Germinal center (tissue), 1 donor: ENCODE results near the gene BNC2.

Experiments used
- DNase-seq: peaks from one replicate; pipeline ENCODE4 v3.0.0; 2012; ENCODE audit warnings: mixed read lengths, low spot score

The BNC2 gene

DNA sequence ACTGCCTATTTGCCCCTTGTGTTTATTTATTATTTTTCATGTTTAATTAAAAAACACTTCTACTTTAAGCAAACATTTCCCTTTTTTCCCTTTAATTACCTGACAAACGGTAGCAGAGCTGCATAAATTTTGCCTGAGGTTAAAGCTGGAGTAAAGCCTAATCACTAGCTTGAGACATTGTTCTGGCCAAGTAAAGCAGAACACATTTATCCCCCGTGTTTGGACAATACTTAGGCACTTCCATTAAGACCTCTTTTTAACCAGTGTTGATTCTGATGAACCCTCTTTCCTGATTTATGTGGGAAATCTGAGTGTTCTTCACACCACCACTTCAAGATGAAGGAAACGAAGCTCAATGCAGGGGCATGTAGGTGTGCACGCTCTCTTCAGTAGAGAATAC, 54.5 kb downstream of the BNC2 start:
- DNase-seq = no peak

DNA sequence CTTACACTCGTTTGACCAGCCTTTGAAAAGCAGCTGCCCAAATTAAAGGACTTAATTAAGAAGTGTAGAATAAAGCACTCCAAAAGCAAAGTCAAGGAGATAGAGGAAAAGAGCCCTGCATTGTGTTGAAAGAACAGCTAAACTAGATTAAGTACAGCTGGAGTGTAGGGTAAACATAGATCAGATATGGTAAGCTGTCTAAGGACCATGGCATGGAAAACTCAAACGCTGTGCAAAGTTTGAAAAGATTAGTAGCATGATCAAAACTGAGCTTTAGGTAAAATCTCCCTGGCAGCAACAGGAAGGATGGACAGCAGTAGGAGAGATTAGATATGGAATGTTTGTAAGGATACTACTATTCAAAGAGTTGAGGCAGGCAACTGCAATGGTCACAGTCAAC, 55.4 kb downstream of the BNC2 start:
- DNase-seq = no peak

- no peak for DNase-seq
These were observed 56.6 kb downstream of the BNC2 start for GRCh38 chr9:16813838-16814237.

DNA sequence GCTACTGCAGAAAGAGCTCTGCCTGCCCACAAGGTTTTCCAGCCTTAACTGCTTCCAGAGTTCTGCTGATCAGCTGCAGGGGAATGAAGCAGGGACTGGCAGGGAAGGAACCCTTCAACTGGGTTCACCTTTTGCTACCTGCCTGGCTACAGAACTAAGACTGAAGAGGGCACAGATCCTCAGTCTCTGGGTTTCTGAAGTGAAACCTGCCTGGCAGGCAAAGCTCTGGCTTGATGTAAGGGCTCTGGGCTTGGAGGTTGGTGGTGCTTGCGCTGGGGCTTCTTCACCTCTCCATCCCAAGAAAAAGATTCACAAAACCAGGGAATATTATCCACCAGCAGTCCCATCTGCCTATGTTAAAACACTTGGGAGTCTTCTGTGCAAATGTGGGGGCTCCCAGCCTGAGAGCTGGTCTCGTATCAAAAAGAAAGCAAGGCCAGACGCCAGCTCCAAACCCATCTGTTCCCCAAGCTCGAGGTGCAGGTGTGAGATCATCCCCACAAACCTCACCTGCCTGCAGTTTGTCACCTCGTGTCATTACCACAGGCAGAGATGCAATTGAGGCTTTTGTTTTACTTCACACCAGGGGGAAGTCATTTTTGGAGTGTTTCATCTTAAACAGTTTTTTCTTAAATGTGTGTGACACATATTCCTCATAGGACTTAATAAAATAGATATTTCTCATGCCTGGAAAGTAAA, 58.3 kb downstream of the BNC2 start:
- DNase-seq = no peak

DNA sequence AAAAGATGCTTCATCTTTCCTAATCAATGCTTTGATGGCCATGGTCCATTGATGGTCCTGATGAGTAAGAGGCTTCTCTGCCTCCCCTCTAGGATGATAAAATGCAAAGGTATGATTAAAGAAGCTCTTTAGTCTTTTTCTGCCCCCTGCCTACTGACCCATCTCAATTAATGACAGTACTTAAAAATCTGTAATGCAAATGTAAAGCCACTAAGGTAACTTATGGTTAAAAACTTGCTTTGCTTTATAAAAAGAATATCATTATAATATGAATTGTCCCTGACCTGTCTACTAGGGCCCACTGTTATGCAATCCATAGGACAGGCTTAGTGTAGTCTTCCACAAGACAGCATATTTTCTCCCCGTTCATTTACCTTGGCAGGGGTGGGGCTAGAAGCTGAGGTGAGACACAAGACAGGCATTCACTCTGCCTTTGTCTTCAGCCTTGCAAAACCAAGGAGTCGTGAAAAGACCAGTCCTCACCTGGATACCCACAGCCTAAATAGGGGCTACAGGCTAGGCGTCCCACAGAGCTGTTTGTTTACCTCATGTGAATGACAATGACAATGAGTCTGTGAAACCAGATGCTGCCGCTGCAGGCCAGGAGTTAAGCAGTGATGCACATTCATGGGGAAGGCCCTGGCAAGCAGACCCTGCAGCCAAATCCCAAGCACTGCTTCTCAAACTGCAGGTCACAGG, 60.4 kb downstream of the BNC2 start:
- no peak for DNase-seq

- DNase-seq = no peak
These were observed 63.8 kb downstream of the BNC2 start for GRCh38 chr9:16806674-16807073.

DNA sequence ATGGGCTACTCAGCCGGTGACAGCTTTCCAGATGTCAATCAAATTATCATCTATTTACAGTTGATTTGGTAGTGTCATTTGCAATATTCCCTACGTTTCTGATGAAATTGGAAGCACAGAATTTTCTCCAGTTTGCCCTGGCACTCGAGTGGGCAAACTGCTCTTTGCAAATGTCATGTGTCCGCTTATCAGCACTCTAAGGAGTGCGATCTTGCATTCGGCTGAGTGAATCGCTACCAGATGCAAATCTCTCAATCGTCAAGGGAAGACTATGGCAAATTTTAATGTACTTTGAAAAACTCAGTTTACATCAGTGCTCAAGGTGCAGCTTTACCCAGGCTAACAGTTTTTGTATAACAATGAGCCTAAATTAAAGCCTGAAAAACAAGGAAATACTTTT, 66.8 kb downstream of the BNC2 start:
- DNase-seq = no peak

GRCh38 chr9:16801871-16802466, 68.5 kb downstream of the BNC2 start:
- no peak for DNase-seq

- no peak for DNase-seq
These were observed 74.1 kb downstream of the BNC2 start for GRCh38 chr9:16796304-16796825.

- DNase-seq = no peak
These were observed 75.4 kb downstream of the BNC2 start for GRCh38 chr9:16794871-16795639.

- no peak for DNase-seq
These were observed 76.4 kb downstream of the BNC2 start for GRCh38 chr9:16794103-16794502.

- DNase-seq = no peak
These were observed 82.7 kb downstream of the BNC2 start for GRCh38 chr9:16787724-16788123.

DNA sequence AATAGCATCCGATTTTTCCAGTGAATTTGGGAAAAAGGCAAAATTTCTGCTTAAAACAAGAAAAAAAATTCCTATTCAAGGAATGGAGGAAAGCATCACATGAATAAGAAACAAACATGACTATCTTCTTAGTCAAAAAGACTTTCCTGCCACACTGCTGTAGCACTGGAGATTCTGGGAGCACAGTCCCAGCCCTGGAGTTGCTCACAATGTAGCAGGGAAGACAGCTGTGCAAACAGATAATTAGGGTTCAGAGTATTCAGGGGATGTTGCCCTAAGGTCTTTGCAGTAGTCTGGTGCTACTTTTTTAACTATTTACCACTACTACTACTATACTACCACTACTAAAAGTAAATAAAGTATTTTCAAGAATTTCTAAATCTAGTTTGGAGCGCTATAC, 86.5 kb downstream of the BNC2 start:
- no peak for DNase-seq

DNA sequence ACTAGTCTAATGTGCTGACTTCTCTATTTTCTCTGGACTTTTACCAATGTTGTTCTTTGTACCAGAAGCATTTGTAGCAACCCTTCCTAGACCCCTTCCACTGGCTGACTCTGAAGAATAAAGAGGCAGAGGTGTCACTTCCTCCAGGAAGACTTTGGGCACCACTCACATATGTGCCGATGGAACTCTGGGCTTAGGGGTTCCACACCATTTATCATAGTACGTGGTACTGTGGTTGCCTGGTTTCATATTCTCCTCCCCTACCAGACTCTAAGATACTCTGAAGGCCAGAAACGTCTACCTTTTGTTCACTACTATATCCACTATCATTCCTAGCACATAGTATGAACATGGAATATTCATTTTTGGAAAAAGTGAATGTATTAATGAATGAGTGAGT, 88.0 kb downstream of the BNC2 start:
- no peak for DNase-seq

DNA sequence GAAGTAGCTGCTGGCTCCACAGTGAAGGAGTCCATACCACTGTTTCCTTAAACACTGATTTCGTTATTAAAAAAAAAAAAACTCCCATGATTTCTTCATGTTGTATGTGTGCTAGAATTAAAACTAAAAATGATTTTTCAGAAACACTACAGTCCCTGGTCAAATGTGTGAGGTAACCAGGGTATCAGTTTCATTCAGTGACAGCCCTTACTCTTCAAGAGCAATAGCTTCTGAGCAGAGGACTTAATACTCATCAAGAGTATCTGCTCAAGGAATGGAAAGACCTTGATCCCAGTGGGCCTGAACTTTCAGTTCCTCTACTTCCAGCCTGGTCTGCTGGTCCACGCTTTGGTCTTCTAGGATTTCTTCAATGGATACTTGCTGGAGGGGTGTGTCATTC, 95.1 kb downstream of the BNC2 start:
- DNase-seq = no peak

DNA sequence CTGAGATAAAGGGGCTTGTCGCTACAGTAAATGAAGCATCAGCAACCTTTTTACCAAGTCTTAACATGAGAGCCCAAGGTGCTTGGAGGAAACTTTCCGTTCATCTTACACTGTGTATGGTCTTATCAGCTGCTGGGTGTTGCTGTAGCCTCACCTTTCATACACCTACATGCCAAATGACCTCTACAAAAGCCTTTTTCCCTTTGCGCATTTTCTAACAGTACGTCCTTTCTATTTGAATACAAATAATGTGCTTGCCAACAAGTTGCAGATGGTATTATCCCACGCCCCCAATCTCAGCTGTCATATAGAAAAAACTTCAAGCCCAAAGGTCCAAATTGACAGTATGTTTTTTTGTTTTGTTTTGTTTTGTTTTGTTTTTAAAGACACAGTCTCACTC, 96.9 kb downstream of the BNC2 start:
- no peak for DNase-seq

GRCh38 chr9:16773116-16773515, 97.4 kb downstream of the BNC2 start:
- DNase-seq = no peak

DNA sequence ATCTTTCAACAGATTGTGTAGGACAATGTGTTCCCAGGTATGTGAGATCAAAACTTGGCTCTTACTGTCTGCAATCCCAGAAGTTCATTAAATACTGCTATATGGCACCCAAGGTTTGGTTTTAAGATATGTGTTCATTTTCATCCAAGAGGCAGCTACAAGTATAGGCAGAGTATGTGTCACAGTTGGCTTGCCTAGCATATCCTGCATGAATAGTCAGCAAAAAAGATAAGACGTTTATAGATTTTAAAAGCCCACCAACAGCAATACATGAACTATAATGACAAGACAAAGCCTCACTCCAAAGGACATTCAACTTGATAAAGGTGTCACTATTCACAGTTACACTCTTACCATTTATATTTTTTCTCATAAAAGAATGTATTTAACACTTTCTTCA, 99.1 kb downstream of the BNC2 start:
- no peak for DNase-seq

DNA sequence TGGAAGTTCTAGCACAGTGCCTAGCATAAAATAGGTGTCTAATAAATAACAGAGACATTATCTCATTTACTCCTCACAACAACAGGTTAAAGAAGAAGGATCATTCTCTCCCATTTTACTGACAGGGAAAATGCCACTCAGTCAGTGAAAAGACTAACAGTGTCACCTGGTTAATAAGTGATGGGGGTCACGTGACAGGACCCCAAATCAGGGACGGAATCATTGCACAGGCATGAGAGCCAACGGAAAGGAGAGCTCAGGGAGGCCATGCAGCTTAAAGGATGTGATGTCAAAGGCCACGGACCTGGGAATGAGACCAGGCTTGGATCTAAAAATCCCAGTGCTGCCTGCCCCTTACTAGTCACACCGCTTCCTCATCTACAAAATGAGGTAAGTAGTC, 101.2 kb downstream of the BNC2 start:
- DNase-seq = no peak

DNA sequence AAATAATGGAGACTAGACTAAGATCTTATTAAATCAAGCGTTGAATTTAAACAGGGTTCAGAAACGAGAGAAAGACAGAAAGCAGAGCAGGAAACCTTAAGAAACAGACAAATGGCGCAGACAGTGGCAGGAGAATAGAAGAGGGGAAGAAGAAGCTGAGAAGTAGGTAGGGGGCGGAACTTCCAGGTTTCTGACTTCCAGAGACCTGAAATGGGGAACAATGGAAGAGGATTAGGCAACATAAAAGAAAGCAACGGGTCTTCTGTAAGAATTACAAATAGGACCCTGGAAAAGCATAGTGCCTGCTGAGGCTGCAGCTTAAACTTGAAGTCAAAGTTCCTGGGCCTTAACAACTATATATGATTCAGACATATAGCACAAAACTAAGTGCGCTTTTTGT, 101.7 kb downstream of the BNC2 start:
- DNase-seq = no peak

GRCh38 chr9:16767366-16767765, 103.1 kb downstream of the BNC2 start:
- DNase-seq = no peak

DNA sequence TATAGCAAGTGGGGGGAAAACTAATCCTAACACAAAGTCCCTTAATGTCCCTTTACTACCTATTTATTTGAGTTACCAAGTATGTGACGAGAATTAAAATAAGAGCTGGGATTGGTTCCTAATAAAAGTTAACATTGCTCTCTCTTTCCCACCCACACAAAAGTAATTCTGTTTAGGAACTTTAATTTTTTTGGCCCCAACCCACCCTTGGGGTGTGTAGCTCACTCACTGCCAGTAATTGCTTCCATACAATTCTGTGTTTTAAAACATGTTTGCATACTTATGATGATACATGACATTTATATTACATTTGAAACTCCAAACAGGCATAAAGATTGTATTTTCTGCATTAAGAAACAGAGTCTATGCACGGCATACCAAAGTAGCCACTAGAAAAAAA, 106.5 kb downstream of the BNC2 start:
- DNase-seq = no peak
